DND-41 (cell line): ENCODE data around the gene GSE1.

Experiments
- ATAC-seq: fragments of 200-7000 bp; cut with Tn5 transposase; 3 replicates; pipeline ENCODE4 v1.9.1; 2021; ENCODE audit warnings: low read depth; ENCODE audit not compliant: insufficient read depth
- DNase-seq: peaks from one replicate; pipeline ENCODE4 v3.0.0-alpha.2; 2020
- H2AFZ ChIP-seq: 2 replicates; pipeline ENCODE4 v1.6.0; 2012; ENCODE audit warnings: low read depth, low read length
- H3K27ac ChIP-seq: 2 replicates; pipeline ENCODE4 v1.5.1; 2012; ENCODE audit warnings: low read length, inconsistent platforms
- H3K27me3 ChIP-seq: fragments of 200-600 bp; sonication (generic); 2 replicates; pipeline ENCODE4 v1.6.0; 2012; ENCODE audit warnings: low read length, mild to moderate bottlenecking, inconsistent platforms; ENCODE audit not compliant: insufficient read depth, poor library complexity
- H3K36me3 ChIP-seq: 2 replicates; pipeline ENCODE4 v1.5.1; 2012; ENCODE audit warnings: low read length, inconsistent platforms; ENCODE audit not compliant: insufficient read depth
- H3K4me1 ChIP-seq: 2 replicates; pipeline ENCODE4 v1.5.1; 2012; ENCODE audit warnings: mild to moderate bottlenecking, low read length; ENCODE audit not compliant: insufficient read depth
- H3K4me2 ChIP-seq: 2 replicates; pipeline ENCODE4 v1.6.0; 2012; ENCODE audit warnings: mild to moderate bottlenecking, moderate library complexity, low read length, inconsistent platforms; ENCODE audit not compliant: insufficient read depth
- H3K4me3 ChIP-seq, 2 experiments: fragments of 200-600 bp in 1 of 2; shearing (Covaris generic) in 1 of 2; 2 replicates each; pipeline ENCODE4 v1.5.1; 2012 to 2016; ENCODE audit warnings: inconsistent platforms in 2 of 2, low read length in 2 of 2, mild to moderate bottlenecking in 2 of 2, low read depth in 1 of 2, moderate library complexity in 1 of 2
- H3K79me2 ChIP-seq: 2 replicates; pipeline ENCODE4 v1.6.0; 2012; ENCODE audit warnings: low read length, inconsistent platforms; ENCODE audit not compliant: insufficient read depth
- H3K9ac ChIP-seq: 2 replicates; pipeline ENCODE4 v1.6.0; 2012; ENCODE audit warnings: low read depth, mild to moderate bottlenecking, inconsistent platforms, low read length, moderate library complexity
- H3K9me3 ChIP-seq: 2 replicates; pipeline ENCODE4 v1.5.1; 2012; ENCODE audit warnings: low read length, moderate library complexity, mild to moderate bottlenecking, inconsistent platforms; ENCODE audit not compliant: insufficient read depth, severe bottlenecking
- H4K20me1 ChIP-seq: 2 replicates; pipeline ENCODE4 v1.6.0; 2012; ENCODE audit warnings: low read length; ENCODE audit not compliant: insufficient read depth
- EZH2 ChIP-seq: IDR thresholded peaks from 3 replicates; pipeline ENCODE4 v1.6.1; 2012; ENCODE audit warnings: borderline replicate concordance, low read depth, mild to moderate bottlenecking, moderate library complexity, low read length, inconsistent platforms; ENCODE audit not compliant: severe bottlenecking
- TF ChIP-seq, protein P1 (sequence below): IDR thresholded peaks from 2 replicates; pipeline ENCODE4 v1.5.1; 2012; ENCODE audit warnings: borderline replicate concordance, low read length, moderate library complexity, mild to moderate bottlenecking; ENCODE audit not compliant: poor library complexity, severe bottlenecking; ENCODE audit errors: extremely low read depth

GSE1 gene

DNA sequence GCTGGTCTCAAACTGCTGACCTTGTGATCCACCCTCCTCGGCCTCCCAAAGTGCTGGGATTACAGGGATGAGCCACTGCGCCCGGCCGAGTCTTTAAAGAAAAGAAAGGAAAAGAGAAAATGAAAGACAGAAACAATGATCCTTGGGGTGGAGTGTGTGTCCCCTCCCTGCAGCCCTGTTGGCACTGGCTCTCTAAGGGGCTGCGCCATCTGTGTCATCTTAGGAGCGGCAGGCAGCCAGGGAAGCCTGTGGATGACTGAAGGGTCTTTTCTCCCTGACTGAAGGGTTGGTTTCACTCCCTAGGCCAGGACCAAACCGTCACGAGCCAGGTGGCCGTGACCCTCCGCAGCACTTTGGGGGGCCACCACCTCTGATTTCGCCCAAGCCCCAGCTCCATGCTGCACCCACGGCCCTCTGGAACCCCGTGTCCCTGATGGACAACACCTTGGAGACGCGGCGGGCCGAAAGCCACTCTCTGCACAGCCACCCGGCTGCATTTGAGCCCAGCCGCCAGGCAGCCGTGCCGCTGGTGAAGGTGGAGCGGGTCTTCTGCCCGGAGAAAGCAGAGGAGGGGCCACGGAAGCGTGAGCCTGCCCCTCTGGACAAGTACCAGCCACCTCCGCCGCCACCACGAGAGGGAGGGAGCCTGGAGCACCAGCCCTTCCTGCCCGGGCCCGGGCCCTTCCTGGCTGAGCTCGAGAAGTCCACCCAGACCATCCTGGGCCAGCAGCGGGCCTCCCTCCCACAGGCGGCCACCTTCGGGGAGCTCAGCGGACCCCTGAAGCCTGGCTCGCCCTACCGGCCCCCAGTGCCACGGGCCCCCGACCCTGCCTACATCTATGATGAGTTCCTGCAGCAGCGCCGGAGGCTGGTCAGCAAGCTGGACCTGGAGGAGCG, 48.0 kb downstream of the GSE1 start:
- Histone ChIP-seq H3K4me1 (no peaks in the 10 kb centered on the region), H4K20me1 (peaks cover 64% of the 10 kb centered on the region), H3K27ac (no peak overlapping the region), H2AFZ (no peak overlapping the region), H3K4me2 (no peak overlapping the region), H3K36me3 (peaks cover 98% of the 10 kb centered on the region), H3K27me3 (no peaks in the 10 kb centered on the region), H3K9ac (no peak overlapping the region), H3K9me3 (no peaks in the 10 kb centered on the region), H3K79me2 (no peaks in the 10 kb centered on the region), H3K4me3 (no peak overlapping the region)
- TF ChIP-seq, protein P1, sequence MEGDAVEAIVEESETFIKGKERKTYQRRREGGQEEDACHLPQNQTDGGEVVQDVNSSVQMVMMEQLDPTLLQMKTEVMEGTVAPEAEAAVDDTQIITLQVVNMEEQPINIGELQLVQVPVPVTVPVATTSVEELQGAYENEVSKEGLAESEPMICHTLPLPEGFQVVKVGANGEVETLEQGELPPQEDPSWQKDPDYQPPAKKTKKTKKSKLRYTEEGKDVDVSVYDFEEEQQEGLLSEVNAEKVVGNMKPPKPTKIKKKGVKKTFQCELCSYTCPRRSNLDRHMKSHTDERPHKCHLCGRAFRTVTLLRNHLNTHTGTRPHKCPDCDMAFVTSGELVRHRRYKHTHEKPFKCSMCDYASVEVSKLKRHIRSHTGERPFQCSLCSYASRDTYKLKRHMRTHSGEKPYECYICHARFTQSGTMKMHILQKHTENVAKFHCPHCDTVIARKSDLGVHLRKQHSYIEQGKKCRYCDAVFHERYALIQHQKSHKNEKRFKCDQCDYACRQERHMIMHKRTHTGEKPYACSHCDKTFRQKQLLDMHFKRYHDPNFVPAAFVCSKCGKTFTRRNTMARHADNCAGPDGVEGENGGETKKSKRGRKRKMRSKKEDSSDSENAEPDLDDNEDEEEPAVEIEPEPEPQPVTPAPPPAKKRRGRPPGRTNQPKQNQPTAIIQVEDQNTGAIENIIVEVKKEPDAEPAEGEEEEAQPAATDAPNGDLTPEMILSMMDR = no peak
- no peak for TF ChIP-seq EZH2
- ATAC-seq (no peak), DNase-seq (no peak)

DNA sequence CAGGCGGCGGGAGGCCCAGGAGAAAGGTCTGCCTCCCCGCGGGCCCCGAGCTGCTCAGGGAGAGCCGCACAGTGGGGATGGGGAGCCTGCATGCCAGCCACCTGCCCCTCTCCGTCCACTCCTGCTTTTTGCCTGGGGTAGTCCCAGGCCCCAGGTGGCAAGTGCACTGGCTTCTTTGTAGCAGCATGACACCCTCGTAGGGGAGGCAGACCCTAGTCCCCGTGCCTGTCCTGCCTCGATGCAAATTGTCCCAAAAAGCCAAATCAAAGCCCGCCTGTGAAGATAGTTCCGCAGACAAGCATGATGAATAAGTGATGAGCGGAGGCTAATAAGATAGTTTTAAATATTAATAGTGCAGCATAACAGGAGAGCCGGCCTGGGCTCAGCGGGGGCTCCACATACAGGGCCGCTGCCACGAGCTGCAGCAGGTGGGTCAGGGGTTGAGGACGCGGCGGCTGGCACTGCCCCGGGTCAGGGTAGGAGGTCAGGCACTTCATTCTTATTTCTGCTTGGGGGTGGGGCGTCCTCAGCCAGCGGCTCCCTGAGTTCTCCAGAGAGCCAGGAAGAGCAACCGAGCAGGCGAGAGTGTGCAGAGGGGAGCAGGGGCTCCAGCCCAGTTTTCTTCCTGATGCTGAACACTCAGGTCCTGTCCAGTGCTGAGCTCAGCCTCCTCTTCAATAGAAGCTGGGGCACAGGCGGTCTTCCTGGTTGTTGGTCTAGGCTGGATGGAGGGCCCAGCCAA, 48.8 kb downstream of the GSE1 start:
- no peak for DNase-seq
- Histone ChIP-seq H3K4me1 (no peaks in the 10 kb centered on the region), H3K9ac (no peak overlapping the region), H4K20me1 (peaks cover 59% of the 10 kb centered on the region), H3K4me2 (no peak overlapping the region), H3K27ac (no peak overlapping the region), H3K9me3 (no peaks in the 10 kb centered on the region), H3K36me3 (peaks cover 98% of the 10 kb centered on the region), H3K79me2 (no peaks in the 10 kb centered on the region), H3K27me3 (no peaks in the 10 kb centered on the region), H2AFZ (no peak overlapping the region), H3K4me3 (no peak overlapping the region)
- ATAC-seq = no peak
- TF ChIP-seq, protein P1 = no peak
- TF ChIP-seq EZH2 = no peak

DNA sequence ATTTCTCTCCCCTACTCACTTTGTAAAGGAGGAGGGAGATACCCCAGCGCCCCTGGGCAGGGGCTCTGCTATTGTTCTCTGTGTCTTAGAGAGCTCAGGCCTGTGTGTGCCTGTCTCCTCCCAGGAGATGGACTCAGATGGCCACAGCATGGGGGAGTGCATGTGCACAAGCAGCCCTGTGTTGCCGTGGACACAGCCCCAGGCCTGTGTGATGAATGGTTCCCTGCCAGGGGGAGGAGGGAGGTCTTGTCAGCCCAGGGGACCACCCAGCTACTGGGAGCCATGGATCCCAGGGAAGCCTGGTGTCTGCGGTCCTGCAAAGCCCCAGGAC, 49.3 kb downstream of the GSE1 start:
- no peak overlapping the region for H3K9ac ChIP-seq
- no peaks in the 10 kb centered on the region for H3K9me3 ChIP-seq
- H3K4me1 ChIP-seq = no peaks in the 10 kb centered on the region
- peaks cover 57% of the 10 kb centered on the region for H4K20me1 ChIP-seq
- no peak for DNase-seq
- no peak overlapping the region for H2AFZ ChIP-seq
- TF ChIP-seq EZH2 = no peak
- TF ChIP-seq, protein P1 = no peak
- H3K36me3 ChIP-seq = peaks cover 98% of the 10 kb centered on the region
- H3K4me3 ChIP-seq = no peak overlapping the region
- H3K27ac ChIP-seq = no peak overlapping the region
- H3K79me2 ChIP-seq = no peaks in the 10 kb centered on the region
- no peak overlapping the region for H3K4me2 ChIP-seq
- H3K27me3 ChIP-seq = no peaks in the 10 kb centered on the region
- no peak for ATAC-seq
